C4-2B (cell line): ENCODE results near the gene ZNF550.
A peak's percentile ranks its signal among the peaks of the same experiment; 100 is the strongest.

Experiments used
- ZFX ChIP-seq: fragments of 450-650 bp; IDR thresholded peaks from 2 replicates; pipeline ENCODE4 v1.6.1; 2017
- TF ChIP-seq, protein P1 (sequence below): fragments of 450-650 bp; conservative IDR thresholded peaks from 2 replicates; pipeline ENCODE4 v1.5.1; 2017; ENCODE audit warnings: mild to moderate bottlenecking

- TF ChIP-seq, protein P1, sequence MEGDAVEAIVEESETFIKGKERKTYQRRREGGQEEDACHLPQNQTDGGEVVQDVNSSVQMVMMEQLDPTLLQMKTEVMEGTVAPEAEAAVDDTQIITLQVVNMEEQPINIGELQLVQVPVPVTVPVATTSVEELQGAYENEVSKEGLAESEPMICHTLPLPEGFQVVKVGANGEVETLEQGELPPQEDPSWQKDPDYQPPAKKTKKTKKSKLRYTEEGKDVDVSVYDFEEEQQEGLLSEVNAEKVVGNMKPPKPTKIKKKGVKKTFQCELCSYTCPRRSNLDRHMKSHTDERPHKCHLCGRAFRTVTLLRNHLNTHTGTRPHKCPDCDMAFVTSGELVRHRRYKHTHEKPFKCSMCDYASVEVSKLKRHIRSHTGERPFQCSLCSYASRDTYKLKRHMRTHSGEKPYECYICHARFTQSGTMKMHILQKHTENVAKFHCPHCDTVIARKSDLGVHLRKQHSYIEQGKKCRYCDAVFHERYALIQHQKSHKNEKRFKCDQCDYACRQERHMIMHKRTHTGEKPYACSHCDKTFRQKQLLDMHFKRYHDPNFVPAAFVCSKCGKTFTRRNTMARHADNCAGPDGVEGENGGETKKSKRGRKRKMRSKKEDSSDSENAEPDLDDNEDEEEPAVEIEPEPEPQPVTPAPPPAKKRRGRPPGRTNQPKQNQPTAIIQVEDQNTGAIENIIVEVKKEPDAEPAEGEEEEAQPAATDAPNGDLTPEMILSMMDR, result no peak
- 0 out of 2 replicates have a peak, but pooled peaks have one; percentile 25 for TF ChIP-seq ZFX
Observed at GRCh38 chr19:57559404-57560025, at the start of gene ZNF550.
